CD4-positive, alpha-beta T cell (primary cell): ENCODE data around the gene GAPT. TPM values are rescaled to one million over a fixed set of nuclear protein-coding genes. Genes with fewer than 3 reads are reported as not detected.

ENCODE experiments used
- ATAC-seq: fragments of 200-7000 bp; cut with Tn5 transposase; one replicate; pipeline ENCODE4 v1.10.0; 2022; ENCODE audit warnings: mild to moderate bottlenecking; ENCODE audit not compliant: poor library complexity
- CTCF ChIA-PET: fragments of 350-600 bp; sonication (Branson Sonifier 250); formaldehyde crosslinking; loops from one replicate; lab custom pipeline; 2021; ENCODE audit warnings: antibody characterized with exemption, inconsistent platforms; lab: Charles Lee
- POLR2A ChIA-PET: fragments of 350-600 bp; sonication (Branson Sonifier 250); formaldehyde crosslinking; loops from one replicate; lab custom pipeline; 2021; ENCODE audit warnings: antibody characterized with exemption, inconsistent platforms; lab: Charles Lee
- DNase-seq, 14 experiments: peaks; one replicate each; pipeline ENCODE4 v3.0.0-alpha.2; 2013 to 2020; ENCODE audit warnings: mixed read lengths in 2 of 14
- H3K27ac ChIP-seq, 2 donors: one replicate each; pipeline versions ENCODE4 v1.5.1 to v1.7.0; 2013; ENCODE audit warnings: low read length in 2 of 2, low read depth in 1 of 2, mild to moderate bottlenecking in 1 of 2
- H3K27me3 ChIP-seq, 2 experiments: 1 replicate in 1 of 2; 2 replicates in 1 of 2; pipeline versions ENCODE4 v1.6.1 to v1.7.0; 2013; ENCODE audit warnings: low read length in 2 of 2, control low read depth in 1 of 2, mild to moderate bottlenecking in 1 of 2, moderate library complexity in 1 of 2; ENCODE audit not compliant: insufficient read depth in 2 of 2, control insufficient read depth in 1 of 2
- H3K36me3 ChIP-seq: one replicate; pipeline ENCODE4 v1.6.1; 2013; ENCODE audit warnings: low read length, control low read depth; ENCODE audit not compliant: insufficient read depth
- H3K4me1 ChIP-seq: one replicate; pipeline ENCODE4 v1.6.1; 2013; ENCODE audit warnings: low read length, control low read depth; ENCODE audit not compliant: insufficient read depth
- H3K4me3 ChIP-seq: one replicate; pipeline ENCODE4 v1.5.1; 2013; ENCODE audit warnings: mild to moderate bottlenecking, low read length, moderate library complexity
- H3K9me3 ChIP-seq, 2 experiments: 1 replicate in 1 of 2; 2 replicates in 1 of 2; pipeline versions ENCODE4 v1.6.1 to v1.7.0; 2013; ENCODE audit warnings: low read length in 2 of 2, mild to moderate bottlenecking in 2 of 2, control low read depth in 1 of 2, moderate library complexity in 1 of 2; ENCODE audit not compliant: control insufficient read depth in 1 of 2, insufficient read depth in 1 of 2
- H3K27ac Mint-ChIP-seq: one replicate; pipeline ENCODE4 v1.8.0; 2020; ENCODE audit warnings: mixed read lengths
- H3K27me3 Mint-ChIP-seq: one replicate; pipeline ENCODE4 v1.8.0; 2021; ENCODE audit warnings: mixed read lengths
- H3K36me3 Mint-ChIP-seq: one replicate; pipeline ENCODE4 v1.8.0; 2021; ENCODE audit warnings: low read depth, mixed read lengths
- H3K4me1 Mint-ChIP-seq: one replicate; pipeline ENCODE4 v1.8.0; 2021; ENCODE audit warnings: low read depth, mixed read lengths
- H3K4me3 Mint-ChIP-seq: one replicate; pipeline ENCODE4 v1.8.0; 2020; ENCODE audit warnings: mild to moderate bottlenecking, mixed read lengths
- H3K9me3 Mint-ChIP-seq: one replicate; pipeline ENCODE4 v1.8.0; 2020; ENCODE audit warnings: mixed read lengths
- intact Hi-C, 2 experiments: fragments of 100-400 bp; cut with DNase I in 1 of 2; cut with micrococcal nuclease in 1 of 2; formaldehyde crosslinking; loops; one replicate each; pipeline versions ENCODE4 v1.15.1 to v1.9.0; 2023 to 2025; cut with DNase I, micrococcal nuclease
- total RNA-seq, 174 experiments: library from RNA in 2 of 174; stranded (reverse) in 2 of 174; gene quantifications; one replicate each; pipeline ENCODE4 v1.2.3 and lab custom pipeline; 2021 to 2026
- TF ChIP-seq, protein P1 (sequence below): fragments of 200-600 bp; IDR thresholded peaks from one replicate; pipeline ENCODE4 v1.8.0; 2022; ENCODE audit warnings: antibody characterized with exemption, mild to moderate bottlenecking

GAPT gene
- total RNA-seq, 2 experiments from 2014 or later: not detected

DNA sequence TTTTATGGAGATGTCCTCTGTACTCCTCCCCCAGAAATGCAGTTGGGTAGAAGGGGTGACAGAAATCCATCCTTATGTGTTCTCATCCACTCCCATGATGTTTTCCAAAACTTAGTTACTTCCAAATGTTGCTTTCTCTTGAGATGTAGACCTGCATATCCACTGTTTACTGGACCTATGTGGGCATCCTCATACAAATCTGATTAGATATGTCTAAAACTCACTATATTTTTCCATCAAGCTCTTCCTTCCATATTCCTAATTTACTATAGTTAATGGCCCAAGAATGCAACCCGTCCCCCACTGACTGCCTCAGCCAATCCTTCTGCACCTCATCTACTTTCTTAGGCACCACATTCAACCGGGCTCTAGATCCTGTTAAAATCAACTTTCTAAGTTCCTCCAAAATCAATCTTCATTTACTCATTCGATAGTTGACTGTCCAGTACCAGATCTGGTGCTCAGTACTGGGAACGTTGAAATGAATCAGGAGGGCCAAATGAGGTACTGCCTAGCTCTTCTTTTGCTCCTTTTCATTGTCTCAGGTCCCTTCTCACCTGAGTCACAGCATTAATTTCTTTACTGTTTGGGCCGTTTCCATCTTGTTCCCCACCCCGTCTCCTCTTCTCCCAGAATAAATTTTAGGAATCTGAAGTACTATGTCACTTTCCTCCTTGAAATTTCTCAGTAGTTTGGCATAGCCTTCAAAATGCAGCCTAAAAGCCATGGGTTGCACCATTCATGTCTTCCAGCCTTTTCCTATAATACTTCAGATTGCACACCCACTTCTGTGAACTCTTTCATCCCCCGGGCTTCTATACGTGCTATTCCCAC lies 39.3 kb upstream of the GAPT start:
- H3K36me3 Mint-ChIP-seq: no peaks in the 10 kb centered on the region
- ChIA-PET POLR2A (no interaction called here), CTCF (no interaction called here)
- H3K27ac Mint-ChIP-seq: no peak overlapping the region
- H3K4me3 Mint-ChIP-seq: no peak overlapping the region
- ATAC-seq: no peak
- Histone ChIP-seq H3K36me3 (no peaks in the 10 kb centered on the region), H3K27ac (no peak overlapping the region), H3K9me3 (no peaks in the 10 kb centered on the region), H3K27me3 (no peaks in the 10 kb centered on the region), H3K4me1 (no peaks in the 10 kb centered on the region), H3K4me3 (no peak overlapping the region)
- intact Hi-C loops: no loop called here
- DNase-seq: no peak
- TF ChIP-seq, protein P1, sequence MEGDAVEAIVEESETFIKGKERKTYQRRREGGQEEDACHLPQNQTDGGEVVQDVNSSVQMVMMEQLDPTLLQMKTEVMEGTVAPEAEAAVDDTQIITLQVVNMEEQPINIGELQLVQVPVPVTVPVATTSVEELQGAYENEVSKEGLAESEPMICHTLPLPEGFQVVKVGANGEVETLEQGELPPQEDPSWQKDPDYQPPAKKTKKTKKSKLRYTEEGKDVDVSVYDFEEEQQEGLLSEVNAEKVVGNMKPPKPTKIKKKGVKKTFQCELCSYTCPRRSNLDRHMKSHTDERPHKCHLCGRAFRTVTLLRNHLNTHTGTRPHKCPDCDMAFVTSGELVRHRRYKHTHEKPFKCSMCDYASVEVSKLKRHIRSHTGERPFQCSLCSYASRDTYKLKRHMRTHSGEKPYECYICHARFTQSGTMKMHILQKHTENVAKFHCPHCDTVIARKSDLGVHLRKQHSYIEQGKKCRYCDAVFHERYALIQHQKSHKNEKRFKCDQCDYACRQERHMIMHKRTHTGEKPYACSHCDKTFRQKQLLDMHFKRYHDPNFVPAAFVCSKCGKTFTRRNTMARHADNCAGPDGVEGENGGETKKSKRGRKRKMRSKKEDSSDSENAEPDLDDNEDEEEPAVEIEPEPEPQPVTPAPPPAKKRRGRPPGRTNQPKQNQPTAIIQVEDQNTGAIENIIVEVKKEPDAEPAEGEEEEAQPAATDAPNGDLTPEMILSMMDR: no peak
- no peaks in the 10 kb centered on the region for H3K9me3 Mint-ChIP-seq
- H3K4me1 Mint-ChIP-seq: no peaks in the 10 kb centered on the region
- peaks cover 2% of the 10 kb centered on the region for H3K27me3 Mint-ChIP-seq

DNA sequence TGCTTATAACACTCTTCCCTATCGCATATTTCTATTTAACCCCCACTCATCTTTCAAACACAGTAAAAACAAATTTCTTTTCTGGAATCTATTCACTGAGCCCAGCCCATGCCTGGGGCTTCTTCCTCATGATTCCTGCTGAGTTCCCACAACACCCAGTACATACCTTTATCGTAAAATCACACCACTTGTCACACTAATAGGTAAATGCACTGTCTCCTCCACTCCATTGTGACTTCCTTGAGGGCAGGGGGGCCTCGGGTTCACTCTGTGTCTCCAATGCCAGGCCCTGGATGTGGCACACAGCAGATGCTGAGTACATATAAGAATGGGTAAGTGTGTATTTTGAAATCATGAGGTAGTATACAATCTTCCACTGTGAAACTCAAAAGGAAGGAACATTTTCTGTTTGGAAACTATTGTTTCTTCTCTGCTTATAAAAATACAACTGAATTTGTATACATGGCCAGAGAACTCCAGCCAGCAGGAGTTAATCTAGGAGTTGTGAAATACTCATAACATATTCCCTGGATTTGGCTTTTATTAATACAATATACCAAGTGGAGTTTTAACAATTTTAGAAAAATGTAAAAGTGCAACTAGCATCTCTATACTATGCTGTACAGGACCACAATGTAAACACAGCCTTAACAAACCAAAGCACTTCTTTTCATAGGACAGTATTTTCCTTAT lies 38.5 kb upstream of the GAPT start:
- DNase-seq: no peak
- Mint-ChIP-seq H3K9me3 (no peaks in the 10 kb centered on the region), H3K27me3 (peaks cover 5% of the 10 kb centered on the region), H3K36me3 (no peaks in the 10 kb centered on the region), H3K27ac (no peak overlapping the region), H3K4me3 (no peak overlapping the region), H3K4me1 (no peaks in the 10 kb centered on the region)
- Histone ChIP-seq H3K27me3 (no peaks in the 10 kb centered on the region), H3K36me3 (no peaks in the 10 kb centered on the region), H3K27ac (no peak overlapping the region), H3K9me3 (no peaks in the 10 kb centered on the region), H3K4me1 (no peaks in the 10 kb centered on the region), H3K4me3 (no peak overlapping the region)
- TF ChIP-seq, protein P1: no peak
- no peak for ATAC-seq
- POLR2A ChIA-PET: no interaction called here
- CTCF ChIA-PET: no interaction called here
- intact Hi-C loops: no loop called here

DNA sequence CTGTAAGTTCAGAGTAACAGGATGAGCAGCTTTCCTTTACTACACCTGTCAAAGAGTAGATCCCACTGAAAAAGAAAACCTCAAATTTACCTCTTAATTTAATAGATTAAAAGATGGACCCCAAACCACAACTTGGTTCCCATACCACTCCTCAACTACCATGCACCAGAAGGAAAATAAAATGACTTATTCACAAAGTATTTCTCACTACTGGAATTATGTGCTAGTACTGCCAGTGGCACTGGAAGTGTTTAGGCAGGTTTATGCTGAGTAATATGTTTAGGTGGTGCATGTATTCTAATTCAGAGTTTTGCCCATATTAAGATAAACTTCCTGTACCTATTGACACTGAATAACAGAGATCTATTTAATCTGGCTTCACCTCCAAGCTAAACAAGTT lies 37.9 kb upstream of the GAPT start:
- Mint-ChIP-seq H3K27me3 (peaks cover 10% of the 10 kb centered on the region), H3K36me3 (no peaks in the 10 kb centered on the region), H3K27ac (no peak overlapping the region), H3K4me3 (no peak overlapping the region), H3K9me3 (no peaks in the 10 kb centered on the region), H3K4me1 (no peaks in the 10 kb centered on the region)
- CTCF ChIA-PET: no interaction called here
- TF ChIP-seq, protein P1: no peak
- intact Hi-C loops: no loop called here
- no peak for ATAC-seq
- Histone ChIP-seq H3K4me3 (no peak overlapping the region), H3K9me3 (no peaks in the 10 kb centered on the region), H3K27ac (no peak overlapping the region), H3K4me1 (no peaks in the 10 kb centered on the region), H3K27me3 (peaks cover 0 to 4% of the 10 kb centered on the region in 2 experiments), H3K36me3 (no peaks in the 10 kb centered on the region)
- DNase-seq: no peak
- POLR2A ChIA-PET: no interaction called here
